HG03108 (cell line): ENCODE data around the gene GPR162.
"Not testable (repeated sequence)": the region's sequence is repeated elsewhere in the genome, so short reads cannot be mapped to it uniquely, and the experiment has no call there.

Experiments used
- ATAC-seq: cut with Tn5 transposase; IDR thresholded peaks from one replicate; pipeline ENCODE4 v1.9.1; 2021; ENCODE audit warnings: moderate library complexity; ENCODE audit not compliant: unreplicated experiment

Gene GPR162

GRCh38 chr12:6851921-6852650 lies 30.5 kb downstream of the GPR162 start, which contains the start of gene USP5:
TSS of gene USP5 (plus strand) at chr12:6852150. CDS start at chr12:6852180, 30 bp downstream.
- peak; percentile 68 for ATAC-seq

- ATAC-seq = no peak
Observed at GRCh38 chr12:6852651-6853354, 31.2 kb downstream of the GPR162 start.

- no peak for ATAC-seq
Observed at GRCh38 chr12:6853626-6854025, 32.0 kb downstream of the GPR162 start.

- ATAC-seq = no peak
Observed at GRCh38 chr12:6854036-6854435, 32.4 kb downstream of the GPR162 start.

- ATAC-seq = no peak
Observed at GRCh38 chr12:6855322-6855721, 33.7 kb downstream of the GPR162 start.

- ATAC-seq = no peak
Observed at GRCh38 chr12:6858799-6859198, 37.2 kb downstream of the GPR162 start.

- no peak for ATAC-seq
Observed at GRCh38 chr12:6860116-6860515, 38.5 kb downstream of the GPR162 start.

GRCh38 chr12:6860942-6861341 lies 39.3 kb downstream of the GPR162 start:
- ATAC-seq = no peak

GRCh38 chr12:6861391-6861790 lies 39.8 kb downstream of the GPR162 start:
- no peak for ATAC-seq

- ATAC-seq = no peak
Observed at GRCh38 chr12:6863033-6863432, 41.4 kb downstream of the GPR162 start.

- ATAC-seq = no peak
Observed at GRCh38 chr12:6863586-6864321, 42.1 kb downstream of the GPR162 start.

GRCh38 chr12:6865307-6865706 lies 43.7 kb downstream of the GPR162 start:
- ATAC-seq = not testable (repeated sequence)

- ATAC-seq = no peak
Observed at GRCh38 chr12:6866163-6866919, 44.7 kb downstream of the GPR162 start.

- peak; percentile 1 for ATAC-seq
Observed at GRCh38 chr12:6866920-6867412, 45.3 kb downstream of the GPR162 start.

- ATAC-seq = peak; percentile 53
Observed at GRCh38 chr12:6867413-6868210, 46.0 kb downstream of the GPR162 start, which contains the start of gene TPI1. TSS of gene TPI1 (plus strand) at chr12:6867531. CDS start at chr12:6867567, 36 bp downstream.

GRCh38 chr12:6868211-6869048 lies 46.8 kb downstream of the GPR162 start:
- no peak for ATAC-seq

GRCh38 chr12:6869049-6870021 lies 47.7 kb downstream of the GPR162 start:
- ATAC-seq = no peak

- not testable (repeated sequence) for ATAC-seq
Observed at GRCh38 chr12:6870304-6870703, 48.7 kb downstream of the GPR162 start.
